CD4-positive, alpha-beta T cell treated with Interleukin-6 at 100 ng/mL for 8 hours (primary cell): Measurements from ENCODE around the gene TRIM47.
"Not testable (repeated sequence)": the region's sequence is repeated elsewhere in the genome, so short reads cannot be mapped to it uniquely, and the experiment has no call there.

ENCODE experiments used
- DNase-seq: peaks from one replicate; pipeline ENCODE4 v3.0.0-alpha.2; 2020; ENCODE audit warnings: mixed read lengths, low spot score

The TRIM47 gene

GRCh38 chr17:75891022-75891604 lies 12.7 kb upstream of the TRIM47 start:
- DNase-seq, result no peak

GRCh38 chr17:75889454-75889853 lies 11.1 kb upstream of the TRIM47 start:
- no peak for DNase-seq

GRCh38 chr17:75888484-75888883 lies 10.1 kb upstream of the TRIM47 start:
- no peak for DNase-seq

- not testable (repeated sequence) for DNase-seq
Observed at GRCh38 chr17:75885860-75886259, 7.5 kb upstream of the TRIM47 start.

- DNase-seq, result no peak
Observed at GRCh38 chr17:75885431-75885830, 7.0 kb upstream of the TRIM47 start.

- no peak for DNase-seq
Observed at GRCh38 chr17:75881678-75882454, 3.5 kb upstream of the TRIM47 start.

- no peak for DNase-seq
Observed at GRCh38 chr17:75880266-75880665, 1.9 kb upstream of the TRIM47 start.

- DNase-seq, result peak; percentile 66
Observed at GRCh38 chr17:75877752-75878173, 618 bp downstream of the TRIM47 start.

GRCh38 chr17:75876938-75877751 lies 1.2 kb downstream of the TRIM47 start:
- no peak for DNase-seq

- DNase-seq, result peak; percentile 91
Observed at GRCh38 chr17:75876190-75876937, 2.0 kb downstream of the TRIM47 start.

GRCh38 chr17:75875940-75876189 lies 2.5 kb downstream of the TRIM47 start:
- DNase-seq, result no peak

- no peak for DNase-seq
Observed at GRCh38 chr17:75875182-75875939, 3.0 kb downstream of the TRIM47 start.

- DNase-seq, result no peak
Observed at GRCh38 chr17:75874323-75875181, 3.8 kb downstream of the TRIM47 start.

GRCh38 chr17:75873587-75874322 lies 4.6 kb downstream of the TRIM47 start:
- no peak for DNase-seq

GRCh38 chr17:75872434-75873351 lies 5.7 kb downstream of the TRIM47 start:
- DNase-seq, result peak; percentile 80

GRCh38 chr17:75870228-75870627 lies 8.2 kb downstream of the TRIM47 start:
- DNase-seq, result not testable (repeated sequence)

- DNase-seq, result no peak
Observed at GRCh38 chr17:75869282-75870141, 8.9 kb downstream of the TRIM47 start.

- DNase-seq, result not testable (repeated sequence)
Observed at GRCh38 chr17:75868730-75869281, 9.6 kb downstream of the TRIM47 start.
